ENCODE measurements around the gene CYP4F22.

The CYP4F22 gene

DNA sequence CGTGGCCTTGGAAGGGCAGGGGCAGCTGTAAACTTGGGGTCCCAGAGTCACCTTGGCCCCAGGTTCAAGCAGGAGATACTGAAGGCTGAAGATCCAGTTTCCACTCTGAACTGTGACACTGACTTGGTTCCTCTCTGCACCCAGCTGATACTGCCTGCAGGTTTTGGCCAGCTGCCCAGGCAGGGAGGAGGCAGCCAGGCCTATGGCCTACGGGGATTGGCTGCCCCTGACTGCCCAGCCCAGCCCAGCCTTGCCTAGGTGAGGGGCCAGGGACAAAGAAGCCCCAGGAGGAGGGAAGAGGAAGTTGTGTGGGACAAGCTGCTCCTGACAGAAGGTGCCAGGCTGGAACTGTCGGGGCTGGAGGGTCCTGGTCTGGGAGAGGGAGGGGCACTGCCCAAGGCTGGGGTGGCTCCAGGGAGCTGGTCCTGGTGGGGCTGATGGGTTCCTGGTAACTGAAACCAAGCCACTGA is 55.0 kb downstream of the CYP4F22 start:
- Histone ChIP-seq H4K20me1 (ENCODE audit: insufficient read depth) (no peaks in the 10 kb centered on the region), H3K9ac (no peak overlapping the region), H3K36me3 (ENCODE audit: insufficient read depth) (no peaks in the 10 kb centered on the region), H3K79me2 (ENCODE audit: insufficient read depth, low read depth) (no peaks in the 10 kb centered on the region), H3K4me3 (IDR thresholded peaks at IDR 0.05; ENCODE audit: insufficient read depth, low read depth, low read length) (no peak overlapping the region), H2AFZ (ENCODE audit: low read depth) (no peak overlapping the region), H3K4me2 (no peak overlapping the region), H3K4me1 (ENCODE audit: low read depth, poor library complexity, severe bottlenecking) (no peaks in the 10 kb centered on the region), H3K27me3 (ENCODE audit: insufficient read depth, low read depth) (peaks cover 36% of the 10 kb centered on the region), H3K27ac (no peak overlapping the region)
- TF ChIP-seq, protein P1, sequence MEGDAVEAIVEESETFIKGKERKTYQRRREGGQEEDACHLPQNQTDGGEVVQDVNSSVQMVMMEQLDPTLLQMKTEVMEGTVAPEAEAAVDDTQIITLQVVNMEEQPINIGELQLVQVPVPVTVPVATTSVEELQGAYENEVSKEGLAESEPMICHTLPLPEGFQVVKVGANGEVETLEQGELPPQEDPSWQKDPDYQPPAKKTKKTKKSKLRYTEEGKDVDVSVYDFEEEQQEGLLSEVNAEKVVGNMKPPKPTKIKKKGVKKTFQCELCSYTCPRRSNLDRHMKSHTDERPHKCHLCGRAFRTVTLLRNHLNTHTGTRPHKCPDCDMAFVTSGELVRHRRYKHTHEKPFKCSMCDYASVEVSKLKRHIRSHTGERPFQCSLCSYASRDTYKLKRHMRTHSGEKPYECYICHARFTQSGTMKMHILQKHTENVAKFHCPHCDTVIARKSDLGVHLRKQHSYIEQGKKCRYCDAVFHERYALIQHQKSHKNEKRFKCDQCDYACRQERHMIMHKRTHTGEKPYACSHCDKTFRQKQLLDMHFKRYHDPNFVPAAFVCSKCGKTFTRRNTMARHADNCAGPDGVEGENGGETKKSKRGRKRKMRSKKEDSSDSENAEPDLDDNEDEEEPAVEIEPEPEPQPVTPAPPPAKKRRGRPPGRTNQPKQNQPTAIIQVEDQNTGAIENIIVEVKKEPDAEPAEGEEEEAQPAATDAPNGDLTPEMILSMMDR (conservative IDR thresholded peaks at IDR 0.05; ENCODE audit: low read depth, low read length) = no peak

GRCh38 chr19:15563931-15564330 is 55.6 kb downstream of the CYP4F22 start:
- no peaks in the 10 kb centered on the region for H3K36me3 ChIP-seq (ENCODE audit: insufficient read depth)
- TF ChIP-seq, protein P1 (conservative IDR thresholded peaks at IDR 0.05; ENCODE audit: low read depth, low read length) = no peak
- H3K9ac ChIP-seq = no peak overlapping the region
- H2AFZ ChIP-seq (ENCODE audit: low read depth) = no peak overlapping the region
- H3K27ac ChIP-seq = no peak overlapping the region
- no peaks in the 10 kb centered on the region for H3K4me1 ChIP-seq (ENCODE audit: low read depth, poor library complexity, severe bottlenecking)
- H3K27me3 ChIP-seq (ENCODE audit: insufficient read depth, low read depth) = peaks cover 36% of the 10 kb centered on the region
- H3K79me2 ChIP-seq (ENCODE audit: insufficient read depth, low read depth) = no peaks in the 10 kb centered on the region
- H3K4me2 ChIP-seq = no peak overlapping the region
- no peaks in the 10 kb centered on the region for H4K20me1 ChIP-seq (ENCODE audit: insufficient read depth)
- H3K4me3 ChIP-seq (IDR thresholded peaks at IDR 0.05; ENCODE audit: insufficient read depth, low read depth, low read length) = no peak overlapping the region

DNA sequence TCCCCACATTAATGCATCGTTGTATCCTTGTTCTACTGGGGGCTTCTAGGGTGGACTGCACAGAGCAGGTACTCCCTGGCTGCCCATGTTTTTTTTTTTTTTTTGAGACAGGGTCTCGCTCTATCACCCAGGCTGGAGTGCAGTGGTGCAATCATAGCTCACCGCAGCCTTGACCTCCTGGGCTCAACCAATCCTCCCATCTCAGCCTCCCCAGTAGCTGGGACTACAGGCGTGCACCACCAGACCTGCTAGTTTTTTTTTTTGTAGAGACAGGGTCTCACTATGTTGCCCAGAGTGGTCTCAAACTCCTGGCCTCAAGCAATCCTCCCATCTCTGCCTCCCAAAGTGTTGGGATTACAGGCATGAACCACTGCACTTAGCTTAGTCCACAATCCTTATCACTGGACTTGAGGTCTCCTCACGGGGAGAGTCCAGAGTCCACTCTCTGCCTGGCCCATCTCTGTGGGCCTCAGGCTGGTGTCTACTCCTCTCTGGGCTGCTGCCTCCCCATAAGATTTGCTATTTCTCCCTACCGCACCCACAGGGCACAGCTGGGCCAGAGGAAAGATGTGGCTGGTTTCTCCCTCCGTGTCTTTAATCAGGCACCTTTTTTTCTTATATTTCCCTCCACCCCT is 56.3 kb downstream of the CYP4F22 start:
- H3K27me3 ChIP-seq (ENCODE audit: insufficient read depth, low read depth) = peaks cover 36% of the 10 kb centered on the region
- no peaks in the 10 kb centered on the region for H3K36me3 ChIP-seq (ENCODE audit: insufficient read depth)
- no peak overlapping the region for H2AFZ ChIP-seq (ENCODE audit: low read depth)
- H3K9ac ChIP-seq = no peak overlapping the region
- H3K4me2 ChIP-seq = no peak overlapping the region
- no peaks in the 10 kb centered on the region for H3K4me1 ChIP-seq (ENCODE audit: low read depth, poor library complexity, severe bottlenecking)
- no peaks in the 10 kb centered on the region for H3K79me2 ChIP-seq (ENCODE audit: insufficient read depth, low read depth)
- no peak overlapping the region for H3K27ac ChIP-seq
- TF ChIP-seq, protein P1 (conservative IDR thresholded peaks at IDR 0.05; ENCODE audit: low read depth, low read length) = no peak
- H4K20me1 ChIP-seq (ENCODE audit: insufficient read depth) = no peaks in the 10 kb centered on the region
- no peak overlapping the region for H3K4me3 ChIP-seq (IDR thresholded peaks at IDR 0.05; ENCODE audit: insufficient read depth, low read depth, low read length)

DNA sequence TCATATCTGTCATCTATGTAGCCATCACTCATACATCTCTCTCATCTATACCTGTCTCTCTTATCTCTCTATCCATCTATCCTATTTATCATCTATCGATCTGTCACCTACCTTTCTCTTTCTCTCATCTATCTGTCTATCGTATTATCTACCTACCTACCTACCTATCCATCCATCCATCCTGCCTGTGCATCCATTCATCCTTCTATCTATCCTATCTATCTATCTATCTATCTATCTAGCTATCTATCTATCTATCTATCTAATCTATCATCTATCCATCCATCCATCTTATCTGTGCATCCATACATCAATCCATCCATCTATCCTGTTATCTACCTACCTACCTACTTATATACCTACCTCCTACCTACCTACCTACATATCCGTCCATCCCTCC is 62.1 kb downstream of the CYP4F22 start:
- Histone ChIP-seq H3K4me2 (no peak overlapping the region), H4K20me1 (ENCODE audit: insufficient read depth) (no peaks in the 10 kb centered on the region), H2AFZ (ENCODE audit: low read depth) (no peak overlapping the region), H3K79me2 (ENCODE audit: insufficient read depth, low read depth) (no peaks in the 10 kb centered on the region), H3K4me1 (ENCODE audit: low read depth, poor library complexity, severe bottlenecking) (no peaks in the 10 kb centered on the region), H3K36me3 (ENCODE audit: insufficient read depth) (no peaks in the 10 kb centered on the region), H3K9ac (no peak overlapping the region), H3K4me3 (IDR thresholded peaks at IDR 0.05; ENCODE audit: insufficient read depth, low read depth, low read length) (no peak overlapping the region), H3K27me3 (ENCODE audit: insufficient read depth, low read depth) (peaks cover 30% of the 10 kb centered on the region), H3K27ac (no peak overlapping the region)
- TF ChIP-seq, protein P1 (conservative IDR thresholded peaks at IDR 0.05; ENCODE audit: low read depth, low read length) = no peak

Measured in KMS-11 (cell line).